GM10248 (cell line): Measurements from ENCODE around the gene ARMH3.

Experiments used
- CTCF ChIA-PET: fragments of 300-600 bp; sonication (Branson Sonifier 250); formaldehyde crosslinking; extraction: SDS; loops from one replicate; lab custom pipeline; 2021; ENCODE audit warnings: antibody characterized with exemption; lab: Yijun Ruan, JAX
- POLR2A ChIA-PET: fragments of 350-650 bp; sonication (Branson Sonifier 250); formaldehyde crosslinking; extraction: SDS; loops from one replicate; lab custom pipeline; 2020; ENCODE audit warnings: antibody characterized with exemption; lab: Yijun Ruan, JAX
- DNase-seq: peaks from one replicate; pipeline ENCODE4 v3.0.0; 2012; ENCODE audit errors: extremely low spot score
- TF ChIP-seq, protein P1 (sequence below): IDR thresholded peaks from 2 replicates; pipeline ENCODE4 v1.5.1; 2012; ENCODE audit warnings: mild to moderate bottlenecking, low read depth; ENCODE audit errors: extremely low read depth, missing control alignments, control extremely low read depth

ARMH3 gene

GRCh38 chr10:101933976-101934375, 122.0 kb downstream of the ARMH3 start:
- ChIA-PET POLR2A (no interaction called here), CTCF (interaction anchor here (1.0 to 2.0 kb wide), 6 partner anchors 11 to 75 kb away, joined by 3 to 5 read pairs (median 4); no protein-coding TSS in a partner anchor)
- no peak for DNase-seq
- TF ChIP-seq, protein P1, sequence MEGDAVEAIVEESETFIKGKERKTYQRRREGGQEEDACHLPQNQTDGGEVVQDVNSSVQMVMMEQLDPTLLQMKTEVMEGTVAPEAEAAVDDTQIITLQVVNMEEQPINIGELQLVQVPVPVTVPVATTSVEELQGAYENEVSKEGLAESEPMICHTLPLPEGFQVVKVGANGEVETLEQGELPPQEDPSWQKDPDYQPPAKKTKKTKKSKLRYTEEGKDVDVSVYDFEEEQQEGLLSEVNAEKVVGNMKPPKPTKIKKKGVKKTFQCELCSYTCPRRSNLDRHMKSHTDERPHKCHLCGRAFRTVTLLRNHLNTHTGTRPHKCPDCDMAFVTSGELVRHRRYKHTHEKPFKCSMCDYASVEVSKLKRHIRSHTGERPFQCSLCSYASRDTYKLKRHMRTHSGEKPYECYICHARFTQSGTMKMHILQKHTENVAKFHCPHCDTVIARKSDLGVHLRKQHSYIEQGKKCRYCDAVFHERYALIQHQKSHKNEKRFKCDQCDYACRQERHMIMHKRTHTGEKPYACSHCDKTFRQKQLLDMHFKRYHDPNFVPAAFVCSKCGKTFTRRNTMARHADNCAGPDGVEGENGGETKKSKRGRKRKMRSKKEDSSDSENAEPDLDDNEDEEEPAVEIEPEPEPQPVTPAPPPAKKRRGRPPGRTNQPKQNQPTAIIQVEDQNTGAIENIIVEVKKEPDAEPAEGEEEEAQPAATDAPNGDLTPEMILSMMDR: no peak

- no peak for DNase-seq
- TF ChIP-seq, protein P1: no peak
- ChIA-PET POLR2A (no interaction called here), CTCF (no interaction called here)
These were observed 123.8 kb downstream of the ARMH3 start for GRCh38 chr10:101932183-101932582.

- CTCF ChIA-PET: interaction anchor here (1.0 to 4.7 kb wide), 5 partner anchors 11 to 148 kb away, joined by 3 to 24 read pairs (median 7); no protein-coding TSS in a partner anchor
- POLR2A ChIA-PET: no interaction called here
- TF ChIP-seq, protein P1: no peak
These were observed 130.9 kb downstream of the ARMH3 start for GRCh38 chr10:101925027-101925426.

DNA sequence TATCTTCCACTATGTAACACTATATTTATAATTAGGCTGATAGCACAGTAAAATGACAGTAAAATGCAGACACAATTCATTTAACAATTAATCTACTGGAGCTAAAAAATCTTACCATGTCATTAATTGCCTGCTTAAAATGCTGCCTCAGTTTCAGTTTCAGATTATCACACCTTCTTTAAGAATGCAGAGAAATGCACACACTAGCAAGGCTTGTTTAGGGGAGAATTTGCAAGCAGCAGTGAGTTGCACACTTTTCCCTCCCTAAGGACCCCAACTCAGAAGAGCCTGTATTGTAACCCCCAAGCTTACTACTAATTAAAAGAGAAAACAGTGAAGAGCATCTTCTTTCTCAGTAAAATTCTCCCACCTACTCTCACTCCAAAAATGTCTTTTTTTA, 132.7 kb downstream of the ARMH3 start:
- ChIA-PET CTCF (interaction anchor here (0.9 to 4.7 kb wide), 9 partner anchors 10 to 87 kb away, joined by 3 to 24 read pairs (median 5); no protein-coding TSS in a partner anchor), POLR2A (no interaction called here)
- TF ChIP-seq, protein P1: no peak
- DNase-seq: no peak

More at GRCh38 chr10:101925027-101925426, 130.9 kb downstream of the ARMH3 start:
- DNase-seq: no peak

DNA sequence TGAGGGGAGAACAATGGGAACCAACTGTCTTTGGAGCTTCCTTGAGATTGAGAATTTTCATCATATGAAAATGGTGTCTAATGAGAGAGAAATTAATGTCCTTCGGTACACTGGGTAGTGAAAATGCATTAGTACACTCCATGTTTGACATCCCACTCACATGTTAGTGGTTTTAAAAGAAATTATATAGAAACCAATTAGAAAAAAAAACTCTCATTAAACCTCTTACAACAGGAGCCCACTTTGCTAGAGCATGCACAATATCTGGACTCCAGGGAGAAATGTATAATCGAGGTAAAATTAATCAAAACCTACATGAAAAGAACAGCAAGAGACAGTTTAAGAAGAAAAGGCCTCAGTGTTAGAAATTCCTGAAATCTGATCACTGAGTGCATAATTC, 133.1 kb downstream of the ARMH3 start:
- CTCF ChIA-PET: interaction anchor here (0.9 to 4.7 kb wide), 9 partner anchors 11 to 88 kb away, joined by 3 to 24 read pairs (median 4); no protein-coding TSS in a partner anchor
- POLR2A ChIA-PET: no interaction called here

DNA sequence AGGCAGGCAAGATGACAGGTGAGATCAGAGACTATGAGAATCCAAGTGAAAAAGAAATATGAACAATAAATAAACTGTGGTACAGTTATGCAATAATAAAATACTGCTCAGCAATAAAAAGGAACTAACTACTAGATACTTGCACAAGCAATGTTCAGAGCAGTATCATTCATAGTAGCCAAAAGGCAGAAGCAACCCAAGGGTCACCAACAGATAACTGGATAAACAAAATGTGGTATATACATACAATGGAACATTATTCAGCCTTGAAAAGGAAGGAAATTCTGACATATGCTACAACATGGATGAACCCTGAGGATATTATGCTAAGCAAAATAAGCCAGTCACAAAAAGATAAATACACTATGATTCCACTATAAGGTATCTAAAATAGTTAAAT, 135.4 kb downstream of the ARMH3 start:
- TF ChIP-seq, protein P1: no peak
- no peak for DNase-seq
- ChIA-PET POLR2A (no interaction called here), CTCF (interaction anchor here (0.9 to 3.2 kb wide), 3 partner anchors 13 to 89 kb away, joined by 3 to 11 read pairs (median 4); no protein-coding TSS in a partner anchor)

More for the DNA sequence above, 133.1 kb downstream of the ARMH3 start:
- no peak for DNase-seq
- TF ChIP-seq, protein P1: no peak
